Right lobe of liver (tissue), 4 donors: ENCODE results near the gene SPDYE2.
"Not testable (repeated sequence)": the region's sequence is repeated elsewhere in the genome, so short reads cannot be mapped to it uniquely, and the experiment has no call there.

Experiments
- CTCF ChIP-seq, 4 donors: fragments of 200-600 bp in 3 of 4; fragments of 450-650 bp in 1 of 4; IDR thresholded peaks; one replicate each; pipeline versions ENCODE4 v1.5.1 to v1.8.0; 2016 to 2022; ENCODE audit warnings: antibody characterized with exemption in 4 of 4, mild to moderate bottlenecking in 2 of 4
- POLR2A ChIP-seq: fragments of 450-650 bp; IDR thresholded peaks from one replicate; pipeline ENCODE4 v1.6.1; 2017; ENCODE audit warnings: antibody characterized with exemption, mild to moderate bottlenecking
- donor health status: DM: no; HTN: no; CAD: no.
- donor health status: DM: no; HTN: no; CAD: no.
- donor health status: DM: no; HTN: yes; CAD: no.

DNA sequence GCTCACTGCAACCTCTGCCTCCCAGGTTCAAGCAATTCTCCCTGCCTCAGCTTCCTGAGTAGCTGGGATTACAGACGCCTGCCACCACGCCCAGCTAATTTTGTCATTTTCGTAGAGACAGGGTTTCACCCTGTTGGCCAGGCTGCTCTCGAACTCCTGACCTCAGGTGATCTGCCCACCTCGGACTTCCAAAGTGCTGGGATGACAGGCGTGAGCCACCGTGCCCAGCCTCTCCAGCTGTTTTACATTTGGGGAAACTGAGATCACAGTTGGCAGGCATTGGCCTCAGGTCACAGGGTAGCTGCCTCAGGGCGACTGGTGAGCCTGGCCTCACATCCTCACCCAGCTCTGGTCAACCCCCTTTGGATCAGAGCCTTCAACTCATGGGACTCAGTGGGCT is 40.5 kb upstream of the SPDYE2 start:
- not testable (repeated sequence) for TF ChIP-seq POLR2A; CTCF (IDR thresholded peaks at IDR 0.05)
